ENCODE results near the gene AQP1. TPM values are rescaled to one million over a fixed set of nuclear protein-coding genes. Genes with fewer than 3 reads are reported as not detected.

The AQP1 gene
- total RNA-seq, 1 donor from 2014 or later: 253 TPM

GRCh38 chr7:30871655-30872054, 40.0 kb upstream of the AQP1 start:
- intact Hi-C loops (cut with micrococcal nuclease): no loop called here
- Histone ChIP-seq H3K36me3 (peaks cover 27% of the 10 kb centered on the region), H3K4me3 (no peak overlapping the region)

GRCh38 chr7:30873207-30873606, 38.4 kb upstream of the AQP1 start:
- intact Hi-C loops (cut with micrococcal nuclease): no loop called here
- H3K4me1 ChIP-seq: peaks cover 66% of the 10 kb centered on the region
- no peak for TF ChIP-seq CTCF (IDR thresholded peaks at IDR 0.05; ENCODE audit: borderline replicate concordance)
- peaks cover 27% of the 10 kb centered on the region for H3K36me3 ChIP-seq
- DNase-seq: no peak
- peak overlapping the region; percentile 42 for H3K27ac ChIP-seq (replicated peaks)
- H3K27me3 ChIP-seq (ENCODE audit: low read depth): no peaks in the 10 kb centered on the region
- H3K9me3 ChIP-seq (replicated peaks): peaks cover 12% of the 10 kb centered on the region
- no peak overlapping the region for H3K4me3 ChIP-seq

More at GRCh38 chr7:30871655-30872054, 40.0 kb upstream of the AQP1 start:
- no peak for DNase-seq
- no peak for TF ChIP-seq CTCF (IDR thresholded peaks at IDR 0.05; ENCODE audit: borderline replicate concordance)
- peaks cover 67% of the 10 kb centered on the region for H3K4me1 ChIP-seq
- no peak overlapping the region for H3K27ac ChIP-seq (replicated peaks)
- no peaks in the 10 kb centered on the region for H3K27me3 ChIP-seq (ENCODE audit: low read depth)
- H3K9me3 ChIP-seq (replicated peaks): peaks cover 12% of the 10 kb centered on the region

- Histone ChIP-seq H3K4me1 (peaks cover 66% of the 10 kb centered on the region), H3K36me3 (peaks cover 27% of the 10 kb centered on the region), H3K4me3 (no peak overlapping the region), H3K27me3 (ENCODE audit: low read depth) (no peaks in the 10 kb centered on the region), H3K9me3 (replicated peaks) (peaks cover 12% of the 10 kb centered on the region), H3K27ac (replicated peaks) (peak overlapping the region; percentile 42)
- DNase-seq: no peak
- intact Hi-C loops (cut with micrococcal nuclease): no loop called here
- TF ChIP-seq CTCF (IDR thresholded peaks at IDR 0.05; ENCODE audit: borderline replicate concordance): no peak
Observed at GRCh38 chr7:30873656-30874055, 38.0 kb upstream of the AQP1 start.

- intact Hi-C loops (cut with micrococcal nuclease): no loop called here
- Histone ChIP-seq H3K36me3 (peaks cover 27% of the 10 kb centered on the region), H3K9me3 (replicated peaks) (peaks cover 12% of the 10 kb centered on the region), H3K4me1 (peaks cover 55% of the 10 kb centered on the region), H3K4me3 (no peak overlapping the region), H3K27me3 (ENCODE audit: low read depth) (no peaks in the 10 kb centered on the region), H3K27ac (replicated peaks) (no peak overlapping the region)
- no peak for DNase-seq
- TF ChIP-seq CTCF (IDR thresholded peaks at IDR 0.05; ENCODE audit: borderline replicate concordance): no peak
Observed at GRCh38 chr7:30874656-30875302, 36.9 kb upstream of the AQP1 start.

GRCh38 chr7:30877015-30877769, 34.5 kb upstream of the AQP1 start:
- TF ChIP-seq CTCF (IDR thresholded peaks at IDR 0.05; ENCODE audit: borderline replicate concordance): no peak
- DNase-seq: no peak
- Histone ChIP-seq H3K9me3 (replicated peaks) (peaks cover 12% of the 10 kb centered on the region), H3K27ac (replicated peaks) (peak overlapping the region; percentile 82), H3K4me3 (no peak overlapping the region), H3K36me3 (peaks cover 27% of the 10 kb centered on the region), H3K27me3 (ENCODE audit: low read depth) (no peaks in the 10 kb centered on the region), H3K4me1 (peaks cover 39% of the 10 kb centered on the region)
- intact Hi-C loops (cut with micrococcal nuclease): no loop called here

Data from left ventricle myocardium inferior (tissue), 1 donor.